Gastroesophageal sphincter (tissue), 4 donors: Measurements from ENCODE around the gene PDE12. TPM values are rescaled to one million over a fixed set of nuclear protein-coding genes. Genes with fewer than 3 reads are reported as not detected.

Source experiments
- ATAC-seq: fragments of 150-250 bp; one replicate; pipeline ENCODE4 v1.9.1; 2016; ENCODE audit warnings: mild to moderate bottlenecking, moderate library complexity
- H3K27ac ChIP-seq, 4 donors: fragments of 200-600 bp; sonication (generic) in 3 of 4; 1 replicate in 3 of 4; 2 replicates in 1 of 4; pipeline ENCODE4 v1.5.1; 2016 to 2019
- H3K27me3 ChIP-seq: fragments of 200-600 bp; sonication (generic); one replicate; pipeline ENCODE4 v1.5.1; 2019
- H3K36me3 ChIP-seq, 2 donors: fragments of 200-600 bp; sonication (generic); one replicate each; pipeline ENCODE4 v1.5.1; 2019; ENCODE audit warnings: control low read depth in 1 of 2
- H3K4me1 ChIP-seq, 3 donors: fragments of 200-600 bp; sonication (generic); 1 replicate in 2 of 3; 2 replicates in 1 of 3; pipeline ENCODE4 v1.5.1; 2016 to 2019; ENCODE audit warnings: control low read depth in 2 of 3
- H3K4me3 ChIP-seq, 2 donors: fragments of 200-600 bp; sonication (generic); one replicate each; pipeline ENCODE4 v1.5.1; 2019; ENCODE audit warnings: mild to moderate bottlenecking in 1 of 2, moderate library complexity in 1 of 2
- H3K9me3 ChIP-seq, 3 donors: fragments of 200-600 bp; sonication (generic); one replicate each; pipeline ENCODE4 v1.5.1; 2017 to 2019; ENCODE audit warnings: control low read depth in 2 of 3
- EP300 ChIP-seq: sonication (generic); formaldehyde crosslinking; IDR thresholded peaks from one replicate; pipeline ENCODE4 v1.6.1; 2017; ENCODE audit warnings: antibody characterized with exemption, mild to moderate bottlenecking
- POLR2A ChIP-seq, 2 donors: fragments of 450-650 bp; IDR thresholded peaks; one replicate each; pipeline ENCODE4 v1.6.1; 2017; ENCODE audit warnings: antibody characterized with exemption in 2 of 2, mild to moderate bottlenecking in 2 of 2, moderate library complexity in 1 of 2
- POLR2AphosphoS5 ChIP-seq: sonication (generic); formaldehyde crosslinking; IDR thresholded peaks from one replicate; pipeline ENCODE4 v1.6.1; 2017; ENCODE audit warnings: antibody characterized with exemption
- WGBS, 2 donors: methylation state at CpG; one replicate each; pipeline ENCODE4 v1.1.5; 2018; ENCODE audit warnings: low coverage in 1 of 2; 5-methylcytosine and 5-hydroxymethylcytosine counted together
- total RNA-seq, 4 donors: library from RNA; depleted of rRNA; stranded (reverse); fragments of >200 nt; gene quantifications; one replicate each; pipeline ENCODE4 v1.1.0, GENCODE V29; 2016
- TF ChIP-seq, protein P1 (sequence below), 4 experiments: fragments of 200-600 bp in 2 of 4; fragments of 450-650 bp in 2 of 4; sonication (generic) in 1 of 4; IDR thresholded peaks; one replicate each; pipeline ENCODE4 v1.5.1; 2017 to 2019; ENCODE audit warnings: antibody characterized with exemption in 4 of 4, mild to moderate bottlenecking in 2 of 4, moderate library complexity in 2 of 4

PDE12 gene
- total RNA-seq, 4 donors from 2014 or later: 16.0 to 29.9 (median 21.7) TPM

- Histone ChIP-seq H3K36me3 (peaks cover 0 to 19% of the 10 kb centered on the region in 2 donors), H3K27ac (peak overlapping the region; percentile 85 to 96 (median 92)), H3K4me1 (peaks cover 7 to 49% (median 26%) of the 10 kb centered on the region in 3 donors), H3K4me3 (peak overlapping the region; percentile 93), H3K27me3 (no peaks in the 10 kb centered on the region), H3K9me3 (no peaks in the 10 kb centered on the region)
- 0% methylated on average over 5 of the region's 54 CpGs; no CpG with 5 or more reads in 1 of the 2 donors for WGBS, 2 donors
- peak; percentile 42 for ATAC-seq
- TF ChIP-seq, protein P1, sequence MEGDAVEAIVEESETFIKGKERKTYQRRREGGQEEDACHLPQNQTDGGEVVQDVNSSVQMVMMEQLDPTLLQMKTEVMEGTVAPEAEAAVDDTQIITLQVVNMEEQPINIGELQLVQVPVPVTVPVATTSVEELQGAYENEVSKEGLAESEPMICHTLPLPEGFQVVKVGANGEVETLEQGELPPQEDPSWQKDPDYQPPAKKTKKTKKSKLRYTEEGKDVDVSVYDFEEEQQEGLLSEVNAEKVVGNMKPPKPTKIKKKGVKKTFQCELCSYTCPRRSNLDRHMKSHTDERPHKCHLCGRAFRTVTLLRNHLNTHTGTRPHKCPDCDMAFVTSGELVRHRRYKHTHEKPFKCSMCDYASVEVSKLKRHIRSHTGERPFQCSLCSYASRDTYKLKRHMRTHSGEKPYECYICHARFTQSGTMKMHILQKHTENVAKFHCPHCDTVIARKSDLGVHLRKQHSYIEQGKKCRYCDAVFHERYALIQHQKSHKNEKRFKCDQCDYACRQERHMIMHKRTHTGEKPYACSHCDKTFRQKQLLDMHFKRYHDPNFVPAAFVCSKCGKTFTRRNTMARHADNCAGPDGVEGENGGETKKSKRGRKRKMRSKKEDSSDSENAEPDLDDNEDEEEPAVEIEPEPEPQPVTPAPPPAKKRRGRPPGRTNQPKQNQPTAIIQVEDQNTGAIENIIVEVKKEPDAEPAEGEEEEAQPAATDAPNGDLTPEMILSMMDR (IDR thresholded peaks at IDR 0.05): no peak
- peak; percentile 33 for TF ChIP-seq EP300
Measured at GRCh38 chr3:57556459-57557084, 498 bp downstream of the PDE12 start.

DNA sequence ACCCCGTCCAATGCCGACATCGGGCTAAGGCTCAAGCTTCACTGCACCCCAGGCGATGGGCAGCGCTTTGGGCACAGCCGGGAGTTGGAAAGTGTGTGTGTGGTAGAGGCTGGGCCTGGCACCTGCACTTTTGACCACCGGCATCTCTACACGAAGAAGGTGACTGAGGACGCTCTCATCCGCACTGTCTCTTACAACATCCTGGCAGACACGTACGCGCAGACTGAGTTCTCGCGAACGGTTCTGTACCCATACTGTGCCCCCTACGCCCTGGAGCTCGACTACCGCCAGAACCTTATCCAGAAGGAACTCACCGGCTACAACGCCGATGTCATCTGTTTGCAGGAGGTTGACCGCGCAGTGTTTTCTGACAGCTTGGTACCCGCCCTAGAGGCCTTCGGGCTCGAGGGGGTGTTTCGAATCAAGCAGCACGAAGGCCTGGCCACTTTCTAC lies 1.0 kb downstream of the PDE12 start:
- ATAC-seq: no peak

GRCh38 chr3:57559526-57559925 lies 3.5 kb downstream of the PDE12 start:
- TF ChIP-seq POLR2A (IDR thresholded peaks at IDR 0.05) (no peak), EP300 (no peak), POLR2AphosphoS5 (no peak)
- TF ChIP-seq, protein P1 (IDR thresholded peaks at IDR 0.05): no peak
- H3K36me3 ChIP-seq: peaks cover 0 to 23% of the 10 kb centered on the region in 2 donors
- no peak for ATAC-seq
- no peaks in the 10 kb centered on the region for H3K27me3 ChIP-seq
- H3K27ac ChIP-seq: no peak overlapping the region
- H3K4me1 ChIP-seq: peaks cover 7 to 49% (median 26%) of the 10 kb centered on the region in 3 donors
- no peak overlapping the region for H3K4me3 ChIP-seq
- no peaks in the 10 kb centered on the region for H3K9me3 ChIP-seq
- 73 to 100% methylated on average over 1 of the region's 1 CpG for WGBS, 2 donors

More for the DNA sequence above, 1.0 kb downstream of the PDE12 start:
- TF ChIP-seq POLR2AphosphoS5: no peak
- TF ChIP-seq, protein P1 (IDR thresholded peaks at IDR 0.05): no peak
- no peak for TF ChIP-seq EP300
- no peak for TF ChIP-seq POLR2A (IDR thresholded peaks at IDR 0.05)
- Histone ChIP-seq H3K4me3 (peak overlapping the region; percentile 93), H3K27ac (peak overlapping the region; percentile 85 to 96 (median 92)), H3K4me1 (peaks cover 7 to 49% (median 26%) of the 10 kb centered on the region in 3 donors), H3K27me3 (no peaks in the 10 kb centered on the region), H3K36me3 (peaks cover 0 to 19% of the 10 kb centered on the region in 2 donors), H3K9me3 (no peaks in the 10 kb centered on the region)
- WGBS, 2 donors: 5% methylated on average over 19 of the region's 29 CpGs; no CpG with 5 or more reads in 1 of the 2 donors

- TF ChIP-seq EP300 (no peak), POLR2A (IDR thresholded peaks at IDR 0.05) (no peak), POLR2AphosphoS5 (no peak)
- TF ChIP-seq, protein P1 (IDR thresholded peaks at IDR 0.05): no peak
- ATAC-seq: no peak
- Histone ChIP-seq H3K36me3 (peaks cover 2 to 100% of the 10 kb centered on the region in 2 donors), H3K27me3 (no peaks in the 10 kb centered on the region), H3K4me3 (no peak overlapping the region), H3K4me1 (no peaks in the 10 kb centered on the region), H3K9me3 (no peaks in the 10 kb centered on the region), H3K27ac (no peak overlapping the region)
- WGBS, 2 donors: 75 to 76% methylated on average over 6 of the region's 6 CpGs
Measured at GRCh38 chr3:57569859-57570450, 13.9 kb downstream of the PDE12 start.

GRCh38 chr3:57570878-57571277 lies 14.8 kb downstream of the PDE12 start:
- H3K4me3 ChIP-seq: no peak overlapping the region
- peaks cover 0 to 4% (median 0%) of the 10 kb centered on the region in 3 donors for H3K4me1 ChIP-seq
- WGBS, 2 donors: 100% methylated on average over 2 of the region's 2 CpGs
- no peaks in the 10 kb centered on the region for H3K9me3 ChIP-seq
- TF ChIP-seq, protein P1 (IDR thresholded peaks at IDR 0.05): no peak
- TF ChIP-seq POLR2AphosphoS5: no peak
- no peak for TF ChIP-seq POLR2A (IDR thresholded peaks at IDR 0.05)
- no peak for TF ChIP-seq EP300
- H3K27me3 ChIP-seq: no peaks in the 10 kb centered on the region
- no peak overlapping the region for H3K27ac ChIP-seq
- H3K36me3 ChIP-seq: peaks cover 2 to 100% of the 10 kb centered on the region in 2 donors
- no peak for ATAC-seq
